H4 (cell line): ENCODE measurements around the gene NIN. TPM values are rescaled to one million over a fixed set of nuclear protein-coding genes. Genes with fewer than 3 reads are reported as not detected.
A peak's percentile ranks its signal among the peaks of the same experiment; 100 is the strongest.
"Not testable (repeated sequence)": the region's sequence is repeated elsewhere in the genome, so short reads cannot be mapped to it uniquely, and the experiment has no call there.

Experiments
- DNase-seq: peaks from one replicate; pipeline ENCODE4 v3.0.0-alpha.2; 2015; ENCODE audit warnings: low spot score
- total RNA-seq: library from RNA; depleted of rRNA; stranded (reverse); fragments of >200 nt; shearing (Covaris generic); gene quantifications from 2 replicates; pipeline ENCODE4 v1.2.3, GENCODE V29; 2014; rRNA removed

NIN gene
- total RNA-seq, 1 experiment from 2014 or later: 12.2 TPM

- no peak for DNase-seq
Measured at GRCh38 chr14:50717811-50718210, 113.2 kb downstream of the NIN start.

- peak; percentile 34 for DNase-seq
Measured at GRCh38 chr14:50714450-50715073, 116.4 kb downstream of the NIN start.

GRCh38 chr14:50711043-50711442 is 119.9 kb downstream of the NIN start:
- DNase-seq: no peak

- DNase-seq: no peak
Measured at GRCh38 chr14:50705026-50705593, 125.9 kb downstream of the NIN start.

- DNase-seq: no peak
Measured at GRCh38 chr14:50704454-50705010, 126.4 kb downstream of the NIN start.

GRCh38 chr14:50697659-50698290 is 133.2 kb downstream of the NIN start:
- DNase-seq: no peak

GRCh38 chr14:50694260-50694659 is 136.7 kb downstream of the NIN start:
- DNase-seq: not testable (repeated sequence)

- no peak for DNase-seq
Measured at GRCh38 chr14:50688875-50689274, 142.1 kb downstream of the NIN start.

GRCh38 chr14:50679674-50680073 is 151.3 kb downstream of the NIN start:
- DNase-seq: no peak

- DNase-seq: no peak
Measured at GRCh38 chr14:50678163-50678562, 152.8 kb downstream of the NIN start.

GRCh38 chr14:50677527-50678063 is 153.4 kb downstream of the NIN start:
- peak; percentile 17 for DNase-seq

GRCh38 chr14:50676814-50677516 is 154.0 kb downstream of the NIN start:
- no peak for DNase-seq

- DNase-seq: no peak
Measured at GRCh38 chr14:50675597-50675996, 155.4 kb downstream of the NIN start.

- no peak for DNase-seq
Measured at GRCh38 chr14:50670866-50671256, 160.1 kb downstream of the NIN start.

GRCh38 chr14:50670196-50670865 is 160.6 kb downstream of the NIN start:
- no peak for DNase-seq

Other genes starting within 250 kb of the NIN start
- 19.4 and 29.1 TPM in 2 replicates for gene SAV1, start 162.9 kb downstream of the NIN start, total RNA-seq
- gene ABHD12B, start 40.9 kb upstream of the NIN start, total RNA-seq: not detected in 2 replicates
- gene PYGL, start 113.3 kb upstream of the NIN start, total RNA-seq: 35.1 and 43.0 TPM in 2 replicates